ENCODE results near the gene COA1. TPM values are rescaled to one million over a fixed set of nuclear protein-coding genes. Genes with fewer than 3 reads are reported as not detected.

The COA1 gene
- total RNA-seq, 1 experiment from 2014 or later: 65.5 TPM

DNA sequence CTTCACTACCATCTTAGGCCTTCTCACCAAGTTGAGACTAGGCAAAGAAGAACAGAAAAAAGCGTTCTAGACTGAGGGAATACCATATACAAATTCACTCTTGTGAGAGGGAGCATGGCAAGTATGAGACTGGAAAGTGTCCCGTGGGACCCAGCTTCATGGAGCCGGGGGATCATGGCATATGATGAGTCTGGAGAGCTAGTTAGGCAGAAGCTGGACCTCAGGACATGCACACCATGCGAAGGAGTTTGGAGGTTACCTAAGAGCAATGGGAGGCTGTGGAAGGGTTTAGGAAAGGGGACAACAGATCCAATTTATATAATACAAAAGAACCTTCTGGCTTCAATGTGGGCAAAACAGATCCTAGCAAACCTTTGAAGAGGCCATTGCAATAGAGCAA lies 112.3 kb downstream of the COA1 start:
- ChIA-PET CTCF (no interaction called here), POLR2A (interaction anchor here (0.6 kb wide), 1 partner anchor 89 kb away, joined by 4 read pairs; no protein-coding TSS in a partner anchor)
- Histone ChIP-seq H3K9me3 (ENCODE audit: control insufficient read depth, insufficient read depth, low read depth, low read length) (no peaks in the 10 kb centered on the region), H3K27ac (ENCODE audit: low read length) (no peak overlapping the region), H3K4me1 (ENCODE audit: control insufficient read depth, insufficient read depth, low read length) (peaks cover 9% of the 10 kb centered on the region), H3K36me3 (ENCODE audit: control insufficient read depth, insufficient read depth, low read length) (no peaks in the 10 kb centered on the region), H3K27me3 (ENCODE audit: control insufficient read depth, insufficient read depth, low read length) (no peaks in the 10 kb centered on the region), H3K4me3 (ENCODE audit: low read depth in 2 of 2, low read length in 2 of 2) (no peak overlapping the region)
- in situ Hi-C loops (cut with HindIII; ENCODE audit: low pct_unique_long_range_greater_than_20kb, low sequenced_read_pairs): no loop called here
- no peak for ATAC-seq
- no TSS peak for BruUV-seq (replicated peaks)
- TF ChIP-seq TCF7L2 (IDR thresholded peaks at IDR 0.05; ENCODE audit: low read depth, low read length) (no peak), SIN3A (IDR thresholded peaks at IDR 0.05; ENCODE audit: borderline replicate concordance, insufficient read depth, low read depth, low read length) (no peak), POLR2AphosphoS5 (IDR thresholded peaks at IDR 0.05; ENCODE audit: low read depth, low read length) (no peak)
- TF ChIP-seq, protein P1, sequence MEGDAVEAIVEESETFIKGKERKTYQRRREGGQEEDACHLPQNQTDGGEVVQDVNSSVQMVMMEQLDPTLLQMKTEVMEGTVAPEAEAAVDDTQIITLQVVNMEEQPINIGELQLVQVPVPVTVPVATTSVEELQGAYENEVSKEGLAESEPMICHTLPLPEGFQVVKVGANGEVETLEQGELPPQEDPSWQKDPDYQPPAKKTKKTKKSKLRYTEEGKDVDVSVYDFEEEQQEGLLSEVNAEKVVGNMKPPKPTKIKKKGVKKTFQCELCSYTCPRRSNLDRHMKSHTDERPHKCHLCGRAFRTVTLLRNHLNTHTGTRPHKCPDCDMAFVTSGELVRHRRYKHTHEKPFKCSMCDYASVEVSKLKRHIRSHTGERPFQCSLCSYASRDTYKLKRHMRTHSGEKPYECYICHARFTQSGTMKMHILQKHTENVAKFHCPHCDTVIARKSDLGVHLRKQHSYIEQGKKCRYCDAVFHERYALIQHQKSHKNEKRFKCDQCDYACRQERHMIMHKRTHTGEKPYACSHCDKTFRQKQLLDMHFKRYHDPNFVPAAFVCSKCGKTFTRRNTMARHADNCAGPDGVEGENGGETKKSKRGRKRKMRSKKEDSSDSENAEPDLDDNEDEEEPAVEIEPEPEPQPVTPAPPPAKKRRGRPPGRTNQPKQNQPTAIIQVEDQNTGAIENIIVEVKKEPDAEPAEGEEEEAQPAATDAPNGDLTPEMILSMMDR (IDR thresholded peaks at IDR 0.05): no peak
- TF ChIP-seq, protein P2, sequence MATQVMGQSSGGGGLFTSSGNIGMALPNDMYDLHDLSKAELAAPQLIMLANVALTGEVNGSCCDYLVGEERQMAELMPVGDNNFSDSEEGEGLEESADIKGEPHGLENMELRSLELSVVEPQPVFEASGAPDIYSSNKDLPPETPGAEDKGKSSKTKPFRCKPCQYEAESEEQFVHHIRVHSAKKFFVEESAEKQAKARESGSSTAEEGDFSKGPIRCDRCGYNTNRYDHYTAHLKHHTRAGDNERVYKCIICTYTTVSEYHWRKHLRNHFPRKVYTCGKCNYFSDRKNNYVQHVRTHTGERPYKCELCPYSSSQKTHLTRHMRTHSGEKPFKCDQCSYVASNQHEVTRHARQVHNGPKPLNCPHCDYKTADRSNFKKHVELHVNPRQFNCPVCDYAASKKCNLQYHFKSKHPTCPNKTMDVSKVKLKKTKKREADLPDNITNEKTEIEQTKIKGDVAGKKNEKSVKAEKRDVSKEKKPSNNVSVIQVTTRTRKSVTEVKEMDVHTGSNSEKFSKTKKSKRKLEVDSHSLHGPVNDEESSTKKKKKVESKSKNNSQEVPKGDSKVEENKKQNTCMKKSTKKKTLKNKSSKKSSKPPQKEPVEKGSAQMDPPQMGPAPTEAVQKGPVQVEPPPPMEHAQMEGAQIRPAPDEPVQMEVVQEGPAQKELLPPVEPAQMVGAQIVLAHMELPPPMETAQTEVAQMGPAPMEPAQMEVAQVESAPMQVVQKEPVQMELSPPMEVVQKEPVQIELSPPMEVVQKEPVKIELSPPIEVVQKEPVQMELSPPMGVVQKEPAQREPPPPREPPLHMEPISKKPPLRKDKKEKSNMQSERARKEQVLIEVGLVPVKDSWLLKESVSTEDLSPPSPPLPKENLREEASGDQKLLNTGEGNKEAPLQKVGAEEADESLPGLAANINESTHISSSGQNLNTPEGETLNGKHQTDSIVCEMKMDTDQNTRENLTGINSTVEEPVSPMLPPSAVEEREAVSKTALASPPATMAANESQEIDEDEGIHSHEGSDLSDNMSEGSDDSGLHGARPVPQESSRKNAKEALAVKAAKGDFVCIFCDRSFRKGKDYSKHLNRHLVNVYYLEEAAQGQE (IDR thresholded peaks at IDR 0.05; ENCODE audit: insufficient read depth in 1 of 2, low read depth in 2 of 2, low read length in 1 of 2): no peak
- intact Hi-C loops (cut with micrococcal nuclease; ENCODE audit: unreplicated experiment): no loop called here
- no peak for DNase-seq (ENCODE audit: low read depth, low spot score)

DNA sequence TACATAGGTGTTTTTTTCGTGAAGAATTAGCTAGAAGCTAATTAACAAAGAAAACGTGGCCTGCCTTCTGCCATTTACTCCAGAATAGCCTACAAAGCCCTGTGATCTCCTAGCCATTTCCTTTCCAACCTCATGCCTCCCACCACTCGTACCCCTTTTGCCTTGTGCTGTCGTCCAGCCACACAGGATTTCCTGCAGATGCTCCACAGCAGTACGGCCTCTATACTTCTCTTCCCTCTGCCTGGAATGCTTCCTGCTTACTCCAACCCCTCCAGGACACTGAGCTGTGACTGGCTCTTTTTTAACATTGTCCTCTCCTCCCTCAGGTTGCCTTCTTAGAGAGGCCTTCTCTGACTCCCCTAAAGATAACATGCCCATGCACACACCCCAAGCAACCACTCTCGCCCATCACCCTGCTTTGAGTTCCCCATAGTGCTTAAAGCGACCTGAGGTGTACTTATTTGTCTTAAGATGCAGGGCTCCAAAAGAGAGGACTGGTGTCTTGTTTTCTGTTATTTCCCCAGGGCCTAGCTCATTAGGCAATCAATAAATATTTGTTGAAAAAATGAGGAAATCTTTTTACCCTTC lies 113.7 kb downstream of the COA1 start:
- TF ChIP-seq, protein P2 (IDR thresholded peaks at IDR 0.05; ENCODE audit: insufficient read depth in 1 of 2, low read depth in 2 of 2, low read length in 1 of 2): no peak
- TF ChIP-seq TCF7L2 (IDR thresholded peaks at IDR 0.05; ENCODE audit: low read depth, low read length): no peak
- no peak for TF ChIP-seq SIN3A (IDR thresholded peaks at IDR 0.05; ENCODE audit: borderline replicate concordance, insufficient read depth, low read depth, low read length)
- TF ChIP-seq POLR2AphosphoS5 (IDR thresholded peaks at IDR 0.05; ENCODE audit: low read depth, low read length): no peak
- TF ChIP-seq, protein P1 (IDR thresholded peaks at IDR 0.05): no peak
- CTCF ChIA-PET: no interaction called here
- Histone ChIP-seq H3K27ac (ENCODE audit: low read length) (no peak overlapping the region), H3K36me3 (ENCODE audit: control insufficient read depth, insufficient read depth, low read length) (no peaks in the 10 kb centered on the region), H3K9me3 (ENCODE audit: control insufficient read depth, insufficient read depth, low read depth, low read length) (no peaks in the 10 kb centered on the region), H3K4me3 (ENCODE audit: low read depth in 2 of 2, low read length in 2 of 2) (no peak overlapping the region), H3K27me3 (ENCODE audit: control insufficient read depth, insufficient read depth, low read length) (no peaks in the 10 kb centered on the region), H3K4me1 (ENCODE audit: control insufficient read depth, insufficient read depth, low read length) (peaks cover 9% of the 10 kb centered on the region)
- ATAC-seq: no peak
- no peak for DNase-seq (ENCODE audit: low read depth, low spot score)
- in situ Hi-C loops (cut with HindIII; ENCODE audit: low pct_unique_long_range_greater_than_20kb, low sequenced_read_pairs): no loop called here
- no TSS peak for BruUV-seq (replicated peaks)
- POLR2A ChIA-PET: no interaction called here
- intact Hi-C loops (cut with micrococcal nuclease; ENCODE audit: unreplicated experiment): no loop called here
